GM12864 (cell line): Measurements from ENCODE around the gene ALAS2.

Source experiments
- DNase-seq: peaks from one replicate; pipeline ENCODE4 v3.0.0-alpha.2; 2011; ENCODE audit warnings: low read depth
- H3K4me3 ChIP-seq: 2 replicates; pipeline ENCODE4 v1.5.1; 2011; ENCODE audit warnings: mild to moderate bottlenecking, low read depth, low read length, control low read depth
- CTCF ChIP-seq: IDR thresholded peaks from 2 replicates; pipeline ENCODE4 v1.5.1; 2011; ENCODE audit warnings: low read depth, mild to moderate bottlenecking, moderate library complexity, low read length, control low read depth, inconsistent platforms; ENCODE audit errors: missing control alignments

Gene ALAS2

GRCh38 chrX:54964766-54965497 is 65.8 kb downstream of the ALAS2 start:
- no peak overlapping the region for H3K4me3 ChIP-seq
- no peak for DNase-seq
- no peak for TF ChIP-seq CTCF

GRCh38 chrX:54961750-54962149 is 69.0 kb downstream of the ALAS2 start:
- H3K4me3 ChIP-seq: no peak overlapping the region
- TF ChIP-seq CTCF: no peak
- DNase-seq: no peak
